HepG2 (cell line): ENCODE measurements around the gene CCDC150. TPM values are rescaled to one million over a fixed set of nuclear protein-coding genes. Genes with fewer than 3 reads are reported as not detected.

Source experiments
- ATAC-seq: fragments of 200-7000 bp; cut with Tn5 transposase; 3 replicates; pipeline ENCODE4 v1.9.1; 2020; ENCODE audit warnings: mild to moderate bottlenecking, moderate library complexity
- BruUV-seq: library from RNA; stranded (reverse); fragments of 400-500 nt; replicated peaks from 2 replicates; lab custom pipeline; 2021; lab: Mats Ljungman, UMichigan
- CTCF ChIA-PET: fragments of 300-600 bp; formaldehyde crosslinking; extraction: SDS; loops from one replicate; lab custom pipeline; 2021; ENCODE audit warnings: low total read pairs, inconsistent platforms, low intra/inter-chr PET ratio; lab: Yijun Ruan, JAX
- POLR2A ChIA-PET: fragments of 350-600 bp; sonication (Branson Sonifier 250); formaldehyde crosslinking; loops from one replicate; lab custom pipeline; 2020; ENCODE audit warnings: antibody characterized with exemption, inconsistent platforms; lab: Yijun Ruan, JAX
- DNase-seq: peaks from one replicate; pipeline ENCODE4 v3.0.0-alpha.2; 2015; ENCODE audit warnings: low spot score
- FAIRE-seq: peaks from 3 replicates; lab custom pipeline; 2011; peaks lifted over from hg19 to GRCh38; lab: Jason Lieb, UNC
- H2AFZ ChIP-seq: one replicate; pipeline ENCODE4 v1.6.1; 2011; ENCODE audit warnings: low read length, inconsistent platforms
- H3K27ac ChIP-seq: fragments of 300-600 bp; 3 replicates; pipeline ENCODE4 v1.8.0; 2011; ENCODE audit warnings: mixed run types, mild to moderate bottlenecking, mixed read lengths, low read length, inconsistent platforms; ENCODE audit not compliant: insufficient read depth; ENCODE audit errors: extremely low read length
- H3K27me3 ChIP-seq, 2 experiments: fragments of 200-600 bp in 1 of 2; 2 replicates in 1 of 2; 3 replicates in 1 of 2; pipeline versions ENCODE4 v1.6.0 to v1.8.0; 2011; ENCODE audit warnings: low read length in 2 of 2, mild to moderate bottlenecking in 2 of 2, moderate library complexity in 2 of 2, inconsistent platforms in 1 of 2; ENCODE audit not compliant: insufficient read depth in 2 of 2, control insufficient read depth in 1 of 2
- H3K36me3 ChIP-seq, 2 experiments: fragments of 200-600 bp in 1 of 2; replicated peaks in 1 of 2; 2 replicates in 1 of 2; 3 replicates in 1 of 2; pipeline versions ENCODE4 v1.5.1 to v1.8.0; 2011; ENCODE audit warnings: low read length in 2 of 2, inconsistent platforms in 1 of 2; ENCODE audit not compliant: insufficient read depth in 2 of 2, control insufficient read depth in 1 of 2
- H3K4me1 ChIP-seq: 2 replicates; pipeline ENCODE4 v1.5.1; 2012; ENCODE audit warnings: low read length, inconsistent platforms; ENCODE audit not compliant: insufficient read depth
- H3K4me2 ChIP-seq: 2 replicates; pipeline ENCODE4 v1.6.0; 2011; ENCODE audit warnings: low read depth, low read length, inconsistent platforms
- H3K4me3 ChIP-seq, 3 experiments: fragments of 200-600 bp in 1 of 3; sonication (generic), shearing (Covaris generic) in 1 of 3; replicated peaks in 1 of 3; 2 replicates each; pipeline ENCODE4 v1.5.1; 2011 to 2016; ENCODE audit warnings: low read length in 3 of 3, inconsistent platforms in 2 of 3, low read depth in 2 of 3, mild to moderate bottlenecking in 2 of 3, control low read depth in 1 of 3, mixed read lengths in 1 of 3; ENCODE audit not compliant: insufficient read depth in 1 of 3
- H3K79me2 ChIP-seq: one replicate; pipeline ENCODE4 v1.6.1; 2011; ENCODE audit warnings: low read length, inconsistent platforms; ENCODE audit not compliant: insufficient read depth
- H3K9ac ChIP-seq: 2 replicates; pipeline ENCODE4 v1.6.0; 2011; ENCODE audit warnings: mild to moderate bottlenecking, low read depth, low read length, inconsistent platforms; ENCODE audit not compliant: insufficient read depth
- H3K9me3 ChIP-seq: 2 replicates; pipeline ENCODE4 v1.5.1; 2012; ENCODE audit warnings: mild to moderate bottlenecking, low read length
- H4K20me1 ChIP-seq: 2 replicates; pipeline ENCODE4 v1.6.0; 2011; ENCODE audit warnings: inconsistent platforms, mild to moderate bottlenecking, low read length, moderate library complexity; ENCODE audit not compliant: insufficient read depth
- SOX13 ChIP-seq, 3 experiments: fragments of 450-650 bp in 1 of 3; sonication (generic) in 1 of 3; formaldehyde crosslinking in 1 of 3; IDR thresholded peaks in 2 of 3; conservative IDR thresholded peaks in 1 of 3; 2 replicates each; pipeline versions ENCODE4 v1.5.0 to v1.6.1; 2016 to 2020; ENCODE audit warnings: antibody characterized with exemption in 1 of 3, mild to moderate bottlenecking in 1 of 3, missing compliant biosample characterization in 1 of 3, missing genetic modification reagents in 1 of 3, moderate library complexity in 1 of 3
- SOX6 ChIP-seq, 2 experiments: fragments of 450-650 bp in 1 of 2; sonication (generic) in 1 of 2; formaldehyde crosslinking in 1 of 2; IDR thresholded peaks; 2 replicates each; pipeline versions ENCODE4 v1.4.0 to v1.6.1; 2017 to 2020; ENCODE audit warnings: antibody characterized with exemption in 1 of 2, mild to moderate bottlenecking in 1 of 2, missing genetic modification reagents in 1 of 2
- ZFP62 ChIP-seq: sonication (generic); formaldehyde crosslinking; IDR thresholded peaks from 2 replicates; pipeline ENCODE4 v1.4.0; 2020; ENCODE audit warnings: missing genetic modification reagents
- ZNF224 ChIP-seq: sonication (generic); formaldehyde crosslinking; IDR thresholded peaks from 2 replicates; pipeline ENCODE4 v1.5.0; 2020; ENCODE audit warnings: mild to moderate bottlenecking, missing genetic modification reagents
- WGBS: methylation state at CpG from one replicate; pipeline ENCODE4 v1.1.6; 2017; ENCODE audit warnings: low lambda C conversion rate; 5-methylcytosine and 5-hydroxymethylcytosine counted together
- in situ Hi-C: cut with HindIII; loops from 2 replicates; pipeline ENCODE4 v1.10.0; 2017; ENCODE audit warnings: low pct_unique_long_range_greater_than_20kb; ENCODE audit not compliant: extremely low pct_ligation_motif_present
- intact Hi-C: fragments of 100-400 bp; cut with micrococcal nuclease; formaldehyde crosslinking; loops from one replicate; pipeline ENCODE4 v1.10.0; 2022; ENCODE audit not compliant: unreplicated experiment
- polyA plus RNA-seq, 8 experiments: library from polyadenylated mRNA; depleted of rRNA in 3 of 8; stranded (reverse) in 7 of 8; unstranded in 1 of 8; fragments of >200 nt; fragmentation: Illumina TruSeq in 4 of 8; extraction: Trizol in 4 of 8; gene quantifications; 2 replicates each; pipeline versions ENCODE4 v1.2.1 to v1.2.3, GENCODE V29; 2011 to 2016; ENCODE audit warnings: low read depth in 4 of 8, missing spikeins in 1 of 8, mixed read lengths in 1 of 8; ENCODE audit not compliant: insufficient read depth in 1 of 8
- total RNA-seq, 5 experiments: library from RNA; depleted of rRNA; stranded (reverse); fragments of >200 nt; fragmentation: Illumina TruSeq; extraction: Trizol; gene quantifications; 2 replicates each; pipeline ENCODE4 v1.2.3, GENCODE V29; 2016; ENCODE audit warnings: low read depth in 1 of 5
- TF ChIP-seq, protein P1 (sequence below): sonication (generic); formaldehyde crosslinking; conservative IDR thresholded peaks from 2 replicates; pipeline ENCODE4 v1.4.0; 2020; ENCODE audit warnings: mild to moderate bottlenecking, missing genetic modification reagents, moderate library complexity

The CCDC150 gene
- total and polyA plus RNA-seq, 2 of the 13 experiments (the other 11 are each of a cell fraction or from before 2014, with no cell fraction given): 14.9 to 32.6 TPM

DNA sequence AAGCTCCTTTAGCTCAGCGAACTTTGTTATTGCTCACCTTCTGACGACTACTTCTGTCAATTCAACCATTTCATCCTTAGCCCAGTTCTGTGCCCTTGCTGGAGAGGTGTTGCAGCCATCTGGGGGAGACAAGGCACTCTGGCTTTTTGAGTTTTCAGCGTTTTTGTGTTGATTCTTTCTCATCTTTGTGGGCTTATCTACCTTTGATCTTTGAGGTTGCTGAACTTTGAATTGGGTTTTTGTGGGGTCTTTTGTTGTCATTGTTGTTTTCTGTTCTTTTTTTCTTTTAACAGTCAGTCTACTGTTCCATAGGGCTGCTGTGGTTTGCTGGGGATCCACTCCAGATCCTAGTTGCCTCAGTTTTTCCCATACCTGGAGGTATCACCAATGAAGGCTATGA is 102.7 kb downstream of the CCDC150 start:
- ATAC-seq: no peak
- CTCF ChIA-PET: no interaction called here
- WGBS: 62% methylated on average over 3 of the region's 3 CpGs

More for the DNA sequence above, 102.7 kb downstream of the CCDC150 start:
- Histone ChIP-seq H3K4me3 (no peak overlapping the region), H3K27ac (no peak overlapping the region), H3K36me3 (peaks cover 2 to 7% of the 10 kb centered on the region in 2 experiments; a peak in 2 of 5 replicates), H3K4me2 (no peak overlapping the region), H3K4me1 (peaks cover 26% of the 10 kb centered on the region; the same call in 1 of the 2 replicates), H4K20me1 (no peaks in the 10 kb centered on the region), H2AFZ (no peak overlapping the region), H3K79me2 (no peaks in the 10 kb centered on the region), H3K27me3 (no peaks in the 10 kb centered on the region), H3K9ac (no peak overlapping the region), H3K9me3 (no peaks in the 10 kb centered on the region)
- POLR2A ChIA-PET: no interaction called here
- FAIRE-seq (no peak), DNase-seq (no peak)
- intact Hi-C loops: no loop called here
- TF ChIP-seq SOX13 (IDR thresholded peaks at IDR 0.05) (no peak), SOX13 (CRISPR knock-in tag; conservative IDR thresholded peaks at IDR 0.05 in 1 of 2, IDR thresholded peaks at IDR 0.05 in 1 of 2) (peak in 1 of 2 experiments; percentile 28; a peak in 1 of 4 replicates), ZNF224 (CRISPR knock-in tag) (no peak), ZFP62 (CRISPR knock-in tag) (no peak), SOX6 (IDR thresholded peaks at IDR 0.05) (no peak), SOX6 (CRISPR knock-in tag; IDR thresholded peaks at IDR 0.05) (0 out of 2 replicates have a peak, but pooled peaks have one; percentile 15)
- TF ChIP-seq, protein P1, sequence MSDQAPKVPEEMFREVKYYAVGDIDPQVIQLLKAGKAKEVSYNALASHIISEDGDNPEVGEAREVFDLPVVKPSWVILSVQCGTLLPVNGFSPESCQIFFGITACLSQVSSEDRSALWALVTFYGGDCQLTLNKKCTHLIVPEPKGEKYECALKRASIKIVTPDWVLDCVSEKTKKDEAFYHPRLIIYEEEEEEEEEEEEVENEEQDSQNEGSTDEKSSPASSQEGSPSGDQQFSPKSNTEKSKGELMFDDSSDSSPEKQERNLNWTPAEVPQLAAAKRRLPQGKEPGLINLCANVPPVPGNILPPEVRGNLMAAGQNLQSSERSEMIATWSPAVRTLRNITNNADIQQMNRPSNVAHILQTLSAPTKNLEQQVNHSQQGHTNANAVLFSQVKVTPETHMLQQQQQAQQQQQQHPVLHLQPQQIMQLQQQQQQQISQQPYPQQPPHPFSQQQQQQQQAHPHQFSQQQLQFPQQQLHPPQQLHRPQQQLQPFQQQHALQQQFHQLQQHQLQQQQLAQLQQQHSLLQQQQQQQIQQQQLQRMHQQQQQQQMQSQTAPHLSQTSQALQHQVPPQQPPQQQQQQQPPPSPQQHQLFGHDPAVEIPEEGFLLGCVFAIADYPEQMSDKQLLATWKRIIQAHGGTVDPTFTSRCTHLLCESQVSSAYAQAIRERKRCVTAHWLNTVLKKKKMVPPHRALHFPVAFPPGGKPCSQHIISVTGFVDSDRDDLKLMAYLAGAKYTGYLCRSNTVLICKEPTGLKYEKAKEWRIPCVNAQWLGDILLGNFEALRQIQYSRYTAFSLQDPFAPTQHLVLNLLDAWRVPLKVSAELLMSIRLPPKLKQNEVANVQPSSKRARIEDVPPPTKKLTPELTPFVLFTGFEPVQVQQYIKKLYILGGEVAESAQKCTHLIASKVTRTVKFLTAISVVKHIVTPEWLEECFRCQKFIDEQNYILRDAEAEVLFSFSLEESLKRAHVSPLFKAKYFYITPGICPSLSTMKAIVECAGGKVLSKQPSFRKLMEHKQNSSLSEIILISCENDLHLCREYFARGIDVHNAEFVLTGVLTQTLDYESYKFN (CRISPR knock-in tag): 0 out of 2 replicates have a peak, but pooled peaks have one; percentile 13
- in situ Hi-C loops: no loop called here
- no TSS peak for BruUV-seq
